GM12872 (cell line): ENCODE measurements around the gene KRT79.

Experiments
- CTCF ChIP-seq: IDR thresholded peaks from 3 replicates; pipeline ENCODE4 v1.5.1; 2011; ENCODE audit warnings: low read depth, mild to moderate bottlenecking, low read length, moderate library complexity; ENCODE audit not compliant: insufficient read depth

Gene KRT79

GRCh38 chr12:52873832-52874572, 39.9 kb upstream of the KRT79 start:
- TF ChIP-seq CTCF = no peak

DNA sequence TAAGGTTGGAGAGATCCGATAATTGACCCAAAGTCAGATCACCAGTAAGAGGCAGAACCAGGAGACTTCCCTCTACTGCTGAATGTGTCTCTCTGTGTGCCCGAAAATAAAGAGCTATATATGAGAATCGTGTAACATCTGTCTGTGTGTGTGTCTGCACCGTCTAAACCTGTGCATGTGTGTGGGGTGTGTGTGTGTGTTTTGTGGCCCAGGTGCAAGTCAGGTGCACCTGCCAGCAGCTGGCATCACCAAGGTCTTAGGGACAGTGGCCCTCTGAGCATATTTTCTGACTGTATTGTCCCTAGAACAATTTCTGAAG, 39.4 kb upstream of the KRT79 start:
- no peak for TF ChIP-seq CTCF

DNA sequence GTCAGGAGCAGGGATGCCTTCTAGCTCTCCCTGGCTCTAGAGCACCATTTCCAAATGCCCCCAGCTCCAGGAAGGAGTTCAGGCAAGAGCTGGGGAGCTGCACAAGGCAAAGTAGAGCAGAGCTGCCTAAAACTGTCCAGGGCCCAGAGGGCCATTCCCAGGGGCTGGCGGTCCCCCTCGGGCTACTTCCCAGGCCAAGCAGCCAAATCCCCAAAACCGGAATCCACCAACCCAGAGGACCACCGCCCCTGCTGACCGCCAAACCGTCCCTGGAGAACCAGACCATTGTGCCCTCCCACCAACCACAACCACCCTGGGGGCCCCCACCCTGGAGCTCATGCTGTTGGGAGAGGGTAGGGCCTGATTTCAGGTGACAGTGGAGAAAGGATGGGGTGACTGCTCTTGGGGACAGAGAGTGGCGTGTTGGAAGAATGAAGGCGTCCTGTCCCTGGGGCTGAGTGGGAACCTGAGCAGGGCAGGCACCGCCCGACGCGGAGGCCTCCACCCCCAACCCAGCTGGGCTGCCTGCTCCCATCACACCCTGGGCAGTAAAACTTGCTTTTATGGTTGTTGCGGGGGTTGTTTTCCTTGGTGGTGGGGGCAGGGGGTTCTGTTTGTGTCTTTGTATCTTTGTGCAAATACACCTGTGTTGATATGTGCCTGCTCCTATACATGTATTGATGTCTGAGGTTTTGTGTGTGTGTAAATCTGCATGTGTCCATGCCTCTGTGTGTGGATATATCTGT, 38.7 kb upstream of the KRT79 start:
- TF ChIP-seq CTCF = no peak

- TF ChIP-seq CTCF = no peak
These were observed 37.4 kb upstream of the KRT79 start for GRCh38 chr12:52871291-52872039.

- peak; percentile 93 for TF ChIP-seq CTCF
These were observed 36.5 kb upstream of the KRT79 start for GRCh38 chr12:52870361-52871290.

- TF ChIP-seq CTCF = no peak
These were observed 33.5 kb upstream of the KRT79 start for GRCh38 chr12:52867642-52868041.
